H9 (cell line): ENCODE results near the gene CEACAM6. TPM values are rescaled to one million over a fixed set of nuclear protein-coding genes. Genes with fewer than 3 reads are reported as not detected.

ENCODE experiments used
- DNase-seq: peaks from one replicate; pipeline ENCODE4 v3.0.0-alpha.2; 2017
- H2AFZ ChIP-seq: one replicate; pipeline ENCODE4 v1.6.1; 2013; ENCODE audit warnings: mild to moderate bottlenecking, low read length, control low read depth, moderate library complexity
- H2AK5ac ChIP-seq: 2 replicates; pipeline ENCODE4 v1.6.1; 2013; ENCODE audit warnings: low read length, control low read depth, mixed read lengths; ENCODE audit not compliant: insufficient read length
- H2BK120ac ChIP-seq: one replicate; pipeline ENCODE4 v1.6.1; 2013; ENCODE audit warnings: low read depth, mild to moderate bottlenecking, low read length, control low read depth, inconsistent platforms; ENCODE audit not compliant: poor library complexity, severe bottlenecking
- H2BK12ac ChIP-seq: 2 replicates; pipeline ENCODE4 v1.6.1; 2013; ENCODE audit warnings: low read length, control low read depth, mixed read lengths, low read depth; ENCODE audit not compliant: insufficient read length
- H2BK15ac ChIP-seq: 2 replicates; pipeline ENCODE4 v1.6.1; 2013; ENCODE audit warnings: low read depth, low read length, control low read depth
- H2BK20ac ChIP-seq: one replicate; pipeline ENCODE4 v1.6.1; 2013; ENCODE audit warnings: low read depth, mild to moderate bottlenecking, low read length, control low read depth, inconsistent platforms; ENCODE audit not compliant: poor library complexity, severe bottlenecking
- H2BK5ac ChIP-seq: 2 replicates; pipeline ENCODE4 v1.6.1; 2013; ENCODE audit warnings: low read length, control low read depth, mixed read lengths; ENCODE audit not compliant: insufficient read length
- H3K14ac ChIP-seq: 2 replicates; pipeline ENCODE4 v1.6.1; 2013; ENCODE audit warnings: low read length, control low read depth; ENCODE audit not compliant: insufficient read depth
- H3K18ac ChIP-seq: 2 replicates; pipeline ENCODE4 v1.6.1; 2013; ENCODE audit warnings: low read depth, mild to moderate bottlenecking, mixed read lengths, low read length, control low read depth; ENCODE audit not compliant: insufficient read length
- H3K23ac ChIP-seq: 2 replicates; pipeline ENCODE4 v1.6.1; 2013; ENCODE audit warnings: low read length, control low read depth, mixed read lengths, low read depth; ENCODE audit not compliant: insufficient read length
- H3K23me2 ChIP-seq: 2 replicates; pipeline ENCODE4 v1.6.1; 2013; ENCODE audit warnings: low read depth, mild to moderate bottlenecking, mixed read lengths, low read length, control low read depth; ENCODE audit not compliant: insufficient read length, poor library complexity, severe bottlenecking
- H3K27ac ChIP-seq: 2 replicates; pipeline ENCODE4 v1.5.1; 2013; ENCODE audit warnings: low read length, control low read depth, mixed read lengths, low read depth; ENCODE audit not compliant: insufficient read length
- H3K27me3 ChIP-seq: 2 replicates; pipeline ENCODE4 v1.6.1; 2013; ENCODE audit warnings: low read length, control low read depth, inconsistent platforms; ENCODE audit not compliant: insufficient read depth
- H3K4ac ChIP-seq: 2 replicates; pipeline ENCODE4 v1.6.1; 2013; ENCODE audit warnings: low read depth, mild to moderate bottlenecking, control low read depth, inconsistent platforms, low read length, moderate library complexity
- H3K4me1 ChIP-seq: 2 replicates; pipeline ENCODE4 v1.6.1; 2013; ENCODE audit warnings: low read length, control low read depth, inconsistent platforms; ENCODE audit not compliant: insufficient read depth
- H3K4me2 ChIP-seq: 2 replicates; pipeline ENCODE4 v1.6.1; 2013; ENCODE audit warnings: low read length, control low read depth, mixed read lengths; ENCODE audit not compliant: insufficient read length, insufficient read depth
- H3K56ac ChIP-seq: 2 replicates; pipeline ENCODE4 v1.6.1; 2013; ENCODE audit warnings: low read depth, mild to moderate bottlenecking, mixed read lengths, low read length, control low read depth; ENCODE audit not compliant: insufficient read length
- H3K79me1 ChIP-seq: 2 replicates; pipeline ENCODE4 v1.6.1; 2013; ENCODE audit warnings: low read depth, mild to moderate bottlenecking, moderate library complexity, low read length, control low read depth, inconsistent platforms; ENCODE audit not compliant: insufficient read depth, poor library complexity, severe bottlenecking
- H3K79me2 ChIP-seq: 2 replicates; pipeline ENCODE4 v1.6.1; 2013; ENCODE audit warnings: low read length, control low read depth, inconsistent platforms; ENCODE audit not compliant: insufficient read depth
- H3K9ac ChIP-seq: 2 replicates; pipeline ENCODE4 v1.6.1; 2013; ENCODE audit warnings: low read length, control low read depth, mixed read lengths; ENCODE audit not compliant: insufficient read length; ENCODE audit errors: extremely low read depth
- H3K9me3 ChIP-seq: one replicate; pipeline ENCODE4 v1.6.1; 2013; ENCODE audit warnings: low read depth, low read length, inconsistent platforms; ENCODE audit not compliant: control insufficient read depth
- H3T11ph ChIP-seq: one replicate; pipeline ENCODE4 v1.6.1; 2013; ENCODE audit warnings: mild to moderate bottlenecking, low read length, control low read depth, inconsistent platforms
- H4K20me1 ChIP-seq: one replicate; pipeline ENCODE4 v1.6.1; 2013; ENCODE audit not compliant: control insufficient read depth, insufficient read length, insufficient read depth
- H4K5ac ChIP-seq: 2 replicates; pipeline ENCODE4 v1.6.1; 2013; ENCODE audit warnings: low read depth, mild to moderate bottlenecking, mixed read lengths, low read length, control low read depth; ENCODE audit not compliant: insufficient read length
- H4K8ac ChIP-seq: replicated peaks from 2 replicates; pipeline ENCODE4 v1.6.1; 2013; ENCODE audit warnings: low read length, control low read depth, mixed read lengths, low read depth; ENCODE audit not compliant: insufficient read length
- H4K91ac ChIP-seq: 2 replicates; pipeline ENCODE4 v1.6.1; 2013; ENCODE audit warnings: low read depth, mild to moderate bottlenecking, moderate library complexity, mixed read lengths, low read length, control low read depth; ENCODE audit not compliant: insufficient read length
- H3K27ac Mint-ChIP-seq, 3 experiments: 2 replicates in 2 of 3; 3 replicates in 1 of 3; pipeline ENCODE4 v1.8.0; 2020 to 2021; ENCODE audit warnings: mixed read lengths in 3 of 3, mild to moderate bottlenecking in 1 of 3, moderate library complexity in 1 of 3
- H3K27me3 Mint-ChIP-seq: 2 replicates; pipeline ENCODE4 v1.8.0; 2021; ENCODE audit warnings: low read depth, mild to moderate bottlenecking, moderate library complexity, mixed read lengths
- H3K36me3 Mint-ChIP-seq, 3 experiments: 2 replicates in 2 of 3; 3 replicates in 1 of 3; pipeline ENCODE4 v1.8.0; 2020 to 2021; ENCODE audit warnings: low read depth in 3 of 3, mixed read lengths in 3 of 3; ENCODE audit not compliant: insufficient read depth in 1 of 3
- H3K4me1 Mint-ChIP-seq, 2 experiments: 2 replicates each; pipeline ENCODE4 v1.8.0; 2020; ENCODE audit warnings: mixed read lengths in 2 of 2
- H3K4me3 Mint-ChIP-seq, 2 experiments: 2 replicates in 1 of 2; 3 replicates in 1 of 2; pipeline ENCODE4 v1.8.0; 2020 to 2021; ENCODE audit warnings: mild to moderate bottlenecking in 2 of 2, mixed read lengths in 2 of 2, moderate library complexity in 1 of 2
- H3K9me3 Mint-ChIP-seq, 2 experiments: 2 replicates in 1 of 2; 3 replicates in 1 of 2; pipeline ENCODE4 v1.8.0; 2020; ENCODE audit warnings: mild to moderate bottlenecking in 2 of 2, mixed read lengths in 2 of 2, moderate library complexity in 1 of 2
- WGBS: extraction: QIAGEN DNeasy Blood & Tissue Kit; methylation state at CpG from one replicate; pipeline ENCODE4 v1.1.7; 2013; ENCODE audit warnings: missing lambda C conversion rate, low lambda C conversion rate, mixed read lengths; ENCODE audit not compliant: insufficient read length; ENCODE audit errors: extremely low coverage; 5-methylcytosine and 5-hydroxymethylcytosine counted together
- total RNA-seq: library from RNA; stranded (reverse); gene quantifications from 2 replicates; pipeline ENCODE4 v1.2.1, GENCODE V29; 2021
- TF ChIP-seq, protein P1 (sequence below): fragments of 200-600 bp; sonication (generic); conservative IDR thresholded peaks from 3 replicates; pipeline ENCODE4 v1.8.0; 2021; ENCODE audit warnings: antibody characterized with exemption, mild to moderate bottlenecking

Gene CEACAM6
- total RNA-seq, 1 experiment from 2014 or later, result not detected

DNA sequence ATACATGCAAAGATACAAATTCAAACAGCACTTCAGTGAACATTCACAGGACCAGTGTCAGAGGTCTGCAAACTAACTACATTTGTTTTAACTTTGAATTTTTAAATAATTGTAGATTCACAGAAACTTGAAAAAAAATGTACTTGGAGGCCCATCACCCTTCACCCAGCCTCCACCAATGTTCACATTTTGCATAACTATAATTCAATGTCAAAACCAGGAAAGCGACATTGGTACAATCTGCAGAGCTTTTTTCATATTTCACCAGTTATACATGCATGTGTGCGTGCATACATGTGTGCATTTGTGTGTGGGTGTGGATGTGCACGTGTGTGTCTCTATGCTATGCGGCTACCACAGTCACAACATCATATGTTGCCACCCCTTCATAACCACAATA is 60.0 kb downstream of the CEACAM6 start:
- no peak overlapping the region for H4K5ac ChIP-seq
- H3K4me1 Mint-ChIP-seq, result no peaks in the 10 kb centered on the region
- H3K23me2 ChIP-seq, result no peaks in the 10 kb centered on the region
- no peak overlapping the region for H4K8ac ChIP-seq
- TF ChIP-seq, protein P1, sequence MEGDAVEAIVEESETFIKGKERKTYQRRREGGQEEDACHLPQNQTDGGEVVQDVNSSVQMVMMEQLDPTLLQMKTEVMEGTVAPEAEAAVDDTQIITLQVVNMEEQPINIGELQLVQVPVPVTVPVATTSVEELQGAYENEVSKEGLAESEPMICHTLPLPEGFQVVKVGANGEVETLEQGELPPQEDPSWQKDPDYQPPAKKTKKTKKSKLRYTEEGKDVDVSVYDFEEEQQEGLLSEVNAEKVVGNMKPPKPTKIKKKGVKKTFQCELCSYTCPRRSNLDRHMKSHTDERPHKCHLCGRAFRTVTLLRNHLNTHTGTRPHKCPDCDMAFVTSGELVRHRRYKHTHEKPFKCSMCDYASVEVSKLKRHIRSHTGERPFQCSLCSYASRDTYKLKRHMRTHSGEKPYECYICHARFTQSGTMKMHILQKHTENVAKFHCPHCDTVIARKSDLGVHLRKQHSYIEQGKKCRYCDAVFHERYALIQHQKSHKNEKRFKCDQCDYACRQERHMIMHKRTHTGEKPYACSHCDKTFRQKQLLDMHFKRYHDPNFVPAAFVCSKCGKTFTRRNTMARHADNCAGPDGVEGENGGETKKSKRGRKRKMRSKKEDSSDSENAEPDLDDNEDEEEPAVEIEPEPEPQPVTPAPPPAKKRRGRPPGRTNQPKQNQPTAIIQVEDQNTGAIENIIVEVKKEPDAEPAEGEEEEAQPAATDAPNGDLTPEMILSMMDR, result no peak
- WGBS, result no CpG with 5 or more reads among the region's 4 CpGs
- no peaks in the 10 kb centered on the region for H3K9me3 ChIP-seq
- H3K27me3 ChIP-seq, result no peaks in the 10 kb centered on the region; the same call in 1 of the 2 replicates
- H2BK15ac ChIP-seq, result no peak overlapping the region
- H3K79me1 ChIP-seq, result no peaks in the 10 kb centered on the region
- H3K23ac ChIP-seq, result no peak overlapping the region
- H3K9ac ChIP-seq, result no peak overlapping the region
- no peak overlapping the region for H3K27ac Mint-ChIP-seq
- no peak overlapping the region for H3T11ph ChIP-seq
- peaks cover 2 to 31% (median 5%) of the 10 kb centered on the region in 3 experiments; a peak in 3 of 7 replicates for H3K36me3 Mint-ChIP-seq
- H3K4me1 ChIP-seq, result no peaks in the 10 kb centered on the region
- no peak overlapping the region for H2AFZ ChIP-seq
- H3K18ac ChIP-seq, result no peak overlapping the region
- no peak overlapping the region for H4K91ac ChIP-seq
- H2BK120ac ChIP-seq, result no peak overlapping the region
- no peak overlapping the region for H2BK12ac ChIP-seq
- no peak overlapping the region for H2AK5ac ChIP-seq
- H3K14ac ChIP-seq, result no peak overlapping the region
- H3K27me3 Mint-ChIP-seq, result peaks cover 5% of the 10 kb centered on the region; the same call in 1 of the 2 replicates
- no peak overlapping the region for H2BK20ac ChIP-seq
- no peak overlapping the region for H3K4me3 Mint-ChIP-seq
- H3K27ac ChIP-seq, result no peak overlapping the region
- peaks cover 13 to 90% of the 10 kb centered on the region in 2 experiments; a peak in 4 of 5 replicates for H3K9me3 Mint-ChIP-seq
- H2BK5ac ChIP-seq, result no peak overlapping the region
- DNase-seq, result no peak
- H3K4ac ChIP-seq, result no peak overlapping the region
- no peak overlapping the region for H3K4me2 ChIP-seq
- no peaks in the 10 kb centered on the region for H3K79me2 ChIP-seq
- H4K20me1 ChIP-seq, result no peaks in the 10 kb centered on the region
- no peak overlapping the region for H3K56ac ChIP-seq
